Stimulated activated memory B cell treated with anti-CD40 and anti-IgM and Interleukin-4, amounts not matched to agents 10 μg/mL and 1 μg/mL and 100 μg/mL, for 72 hours (primary cell): Measurements from ENCODE around the gene NMU.
"Not testable (repeated sequence)": the region's sequence is repeated elsewhere in the genome, so short reads cannot be mapped to it uniquely, and the experiment has no call there.

ENCODE experiments used
- ATAC-seq: fragments of 150-1000 bp; cut with Tn5 transposase; 2 replicates; pipeline ENCODE4 v1.10.0; 2021
- H3K27ac Mint-ChIP-seq: one replicate; pipeline ENCODE4 v1.8.0; 2022; ENCODE audit warnings: mild to moderate bottlenecking, mixed read lengths
- H3K27me3 Mint-ChIP-seq: one replicate; pipeline ENCODE4 v1.8.0; 2022; ENCODE audit warnings: mixed read lengths
- H3K36me3 Mint-ChIP-seq: one replicate; pipeline ENCODE4 v1.8.0; 2022; ENCODE audit warnings: mixed read lengths
- H3K4me1 Mint-ChIP-seq: one replicate; pipeline ENCODE4 v1.8.0; 2022; ENCODE audit warnings: mixed read lengths
- H3K4me3 Mint-ChIP-seq: one replicate; pipeline ENCODE4 v1.8.0; 2022; ENCODE audit warnings: mild to moderate bottlenecking, moderate library complexity, mixed read lengths
- H3K9me3 Mint-ChIP-seq: one replicate; pipeline ENCODE4 v1.8.0; 2022; ENCODE audit warnings: mixed read lengths

The NMU gene

DNA sequence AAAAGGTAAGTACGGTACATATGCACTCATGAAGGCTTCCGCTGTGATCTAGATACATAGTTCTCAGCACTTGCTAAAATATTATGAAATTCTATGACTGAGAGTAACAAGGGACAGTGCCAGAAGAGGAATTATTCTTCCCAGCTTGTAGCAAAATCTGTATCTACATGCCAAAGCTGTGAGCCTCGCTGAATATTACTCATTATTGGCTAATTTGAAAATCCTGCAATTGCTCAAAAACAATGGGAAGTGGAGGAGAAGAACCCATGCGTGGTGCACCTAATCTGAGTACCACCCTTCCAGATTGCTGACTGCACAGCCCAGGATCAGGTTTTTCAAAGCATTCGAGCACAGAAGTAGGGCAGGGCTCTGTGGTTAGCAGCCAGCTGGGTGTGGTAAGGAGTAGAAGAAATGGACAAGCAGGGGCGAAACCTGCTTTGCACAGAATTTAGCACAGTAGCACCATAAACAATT is 26.7 kb downstream of the NMU start:
- peaks cover 7% of the 10 kb centered on the region for H3K27me3 Mint-ChIP-seq
- no peak for ATAC-seq
- no peaks in the 10 kb centered on the region for H3K9me3 Mint-ChIP-seq
- H3K4me3 Mint-ChIP-seq, result no peak overlapping the region
- H3K36me3 Mint-ChIP-seq, result no peaks in the 10 kb centered on the region
- H3K27ac Mint-ChIP-seq, result no peak overlapping the region
- H3K4me1 Mint-ChIP-seq, result no peaks in the 10 kb centered on the region

DNA sequence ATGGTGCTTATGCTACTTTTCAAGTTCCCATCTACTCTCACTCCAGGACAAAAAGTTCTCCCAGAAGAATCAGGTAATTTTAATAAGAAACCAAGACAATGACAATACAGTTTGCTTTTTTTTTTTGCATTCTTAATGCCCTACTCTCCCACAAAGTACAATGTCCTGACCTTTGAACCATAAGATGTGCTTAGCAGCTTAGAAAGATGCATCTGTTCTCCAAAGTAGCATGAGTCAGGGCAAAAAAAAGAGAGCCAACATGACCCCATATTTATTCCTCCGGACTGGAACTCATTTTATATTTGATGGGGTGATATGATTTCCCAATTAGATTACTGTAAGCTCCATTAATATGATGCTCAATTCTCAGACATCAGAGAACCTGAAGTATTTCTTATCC is 27.5 kb downstream of the NMU start:
- peaks cover 7% of the 10 kb centered on the region for H3K27me3 Mint-ChIP-seq
- H3K9me3 Mint-ChIP-seq, result no peaks in the 10 kb centered on the region
- ATAC-seq, result no peak
- no peaks in the 10 kb centered on the region for H3K36me3 Mint-ChIP-seq
- H3K4me1 Mint-ChIP-seq, result no peaks in the 10 kb centered on the region
- no peak overlapping the region for H3K27ac Mint-ChIP-seq
- H3K4me3 Mint-ChIP-seq, result no peak overlapping the region

DNA sequence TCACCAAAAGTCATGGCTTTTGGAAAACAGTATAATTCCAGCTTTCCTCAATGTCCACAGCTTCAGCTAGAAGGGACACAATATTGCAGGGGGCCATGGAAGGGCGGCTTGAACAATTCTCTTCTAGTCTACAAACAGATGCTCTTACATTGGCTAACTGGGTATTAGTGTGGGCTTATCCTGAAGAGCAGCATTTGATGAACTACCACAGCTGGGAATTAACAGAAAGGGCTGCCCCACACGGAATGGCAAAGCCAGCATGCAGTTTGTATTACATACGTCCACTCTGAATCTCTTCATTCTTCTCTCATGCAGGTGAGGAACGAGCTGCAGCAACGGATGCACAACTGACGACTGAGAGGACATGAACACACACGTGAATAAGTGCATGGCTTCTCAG is 31.1 kb downstream of the NMU start:
- peaks cover 7% of the 10 kb centered on the region for H3K27me3 Mint-ChIP-seq
- no peaks in the 10 kb centered on the region for H3K36me3 Mint-ChIP-seq
- no peaks in the 10 kb centered on the region for H3K4me1 Mint-ChIP-seq
- no peak overlapping the region for H3K27ac Mint-ChIP-seq
- H3K9me3 Mint-ChIP-seq, result no peaks in the 10 kb centered on the region
- ATAC-seq, result no peak
- no peak overlapping the region for H3K4me3 Mint-ChIP-seq

DNA sequence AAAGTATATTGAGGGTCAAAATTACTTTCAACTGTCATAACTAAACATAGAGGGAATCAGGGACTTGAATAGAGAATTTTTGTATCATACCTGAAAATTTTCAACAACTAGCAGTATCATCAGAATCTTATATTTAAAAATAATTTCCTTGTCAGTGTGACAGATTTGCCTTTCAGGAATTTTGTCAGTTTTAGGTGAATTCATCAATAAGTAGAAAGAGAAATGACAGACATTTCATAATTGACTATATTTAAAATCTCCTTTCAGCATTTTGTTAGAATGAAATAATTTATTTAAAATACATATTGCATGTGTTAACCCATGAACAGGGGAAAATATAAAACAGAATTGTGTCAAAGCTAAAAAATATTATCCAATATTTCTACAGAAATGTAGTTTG is 35.5 kb downstream of the NMU start:
- Mint-ChIP-seq H3K27me3 (peaks cover 19% of the 10 kb centered on the region), H3K36me3 (peaks cover 6% of the 10 kb centered on the region), H3K27ac (no peak overlapping the region), H3K9me3 (peaks cover 3% of the 10 kb centered on the region), H3K4me3 (no peak overlapping the region), H3K4me1 (no peaks in the 10 kb centered on the region)
- ATAC-seq, result no peak

DNA sequence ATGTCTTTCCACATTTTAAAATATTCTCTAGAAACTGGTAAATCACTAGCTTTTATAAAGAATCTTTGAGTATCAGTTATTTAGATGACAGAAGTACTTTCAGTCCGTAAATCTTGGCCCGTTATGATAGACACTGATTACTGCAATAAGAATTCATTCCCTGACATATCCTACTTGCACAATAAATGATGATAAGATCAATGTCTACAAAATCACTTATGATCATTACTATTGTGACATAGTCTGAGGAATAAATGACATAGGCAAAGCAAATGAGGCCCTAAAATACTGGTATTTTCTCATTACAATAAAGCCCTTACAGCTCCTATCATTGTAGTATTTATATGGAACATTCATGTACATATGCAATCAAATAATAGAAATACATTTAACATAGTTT is 37.5 kb downstream of the NMU start:
- Mint-ChIP-seq H3K27ac (no peak overlapping the region), H3K4me3 (no peak overlapping the region), H3K4me1 (no peaks in the 10 kb centered on the region), H3K9me3 (peaks cover 3% of the 10 kb centered on the region), H3K36me3 (peaks cover 6% of the 10 kb centered on the region), H3K27me3 (peaks cover 12% of the 10 kb centered on the region)
- no peak for ATAC-seq

DNA sequence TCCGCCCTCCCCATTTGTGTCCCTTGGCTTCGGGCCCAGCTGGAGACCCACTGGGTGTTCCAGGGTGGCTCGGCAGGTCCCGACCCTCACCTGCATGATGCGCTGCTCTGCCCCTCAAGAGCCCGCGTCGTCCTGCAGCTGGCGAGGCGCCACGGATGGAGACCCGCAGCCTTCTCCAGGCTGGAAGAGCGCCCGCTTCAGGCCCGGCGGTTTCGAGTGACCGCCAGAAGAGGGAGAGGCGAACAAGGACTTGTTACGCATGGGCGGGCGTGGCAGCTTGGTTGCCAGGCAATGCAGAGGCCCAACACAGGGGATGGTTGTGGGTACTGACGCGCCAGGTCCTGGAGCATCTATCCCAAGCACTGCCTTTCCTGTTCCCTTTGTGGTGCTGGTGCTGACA is 44.1 kb downstream of the NMU start, which contains the start of gene PDCL2:
TSS of gene PDCL2 (minus strand) at position 232 of the 400 bp plus-strand sequence. CDS start at position 96, 136 bp downstream.
- peaks cover 8% of the 10 kb centered on the region for H3K9me3 Mint-ChIP-seq
- no peak for ATAC-seq
- H3K4me3 Mint-ChIP-seq, result no peak within 1 kb of the TSS
- H3K27ac Mint-ChIP-seq, result no peak within 1 kb of the TSS
- no peaks in the 10 kb centered on the region for H3K4me1 Mint-ChIP-seq
- H3K27me3 Mint-ChIP-seq, result peaks cover 9% of the 10 kb centered on the region
- peaks cover 6% of the 10 kb centered on the region for H3K36me3 Mint-ChIP-seq

DNA sequence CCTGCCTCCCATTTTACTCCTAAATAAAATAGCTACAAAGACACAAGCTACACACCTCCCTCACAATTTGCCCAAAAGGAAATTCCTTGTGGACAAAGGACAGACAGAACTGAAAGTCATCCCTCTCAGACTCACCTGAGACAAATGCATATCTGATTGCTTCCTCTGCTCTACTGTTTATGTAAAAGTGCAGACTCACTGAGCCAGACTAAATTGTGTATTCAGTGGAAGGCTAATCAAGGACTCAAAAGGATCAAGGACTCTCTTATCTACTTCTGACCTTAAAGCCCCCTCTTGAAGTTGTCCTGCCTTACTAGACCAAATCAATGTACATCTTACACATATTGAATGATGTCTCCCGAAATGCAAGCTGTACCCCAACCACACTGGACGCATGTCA is 47.9 kb downstream of the NMU start:
- Mint-ChIP-seq H3K36me3 (peaks cover 6% of the 10 kb centered on the region), H3K27ac (no peak overlapping the region), H3K9me3 (peaks cover 11% of the 10 kb centered on the region), H3K4me1 (no peaks in the 10 kb centered on the region), H3K27me3 (peaks cover 9% of the 10 kb centered on the region), H3K4me3 (no peak overlapping the region)
- no peak for ATAC-seq

DNA sequence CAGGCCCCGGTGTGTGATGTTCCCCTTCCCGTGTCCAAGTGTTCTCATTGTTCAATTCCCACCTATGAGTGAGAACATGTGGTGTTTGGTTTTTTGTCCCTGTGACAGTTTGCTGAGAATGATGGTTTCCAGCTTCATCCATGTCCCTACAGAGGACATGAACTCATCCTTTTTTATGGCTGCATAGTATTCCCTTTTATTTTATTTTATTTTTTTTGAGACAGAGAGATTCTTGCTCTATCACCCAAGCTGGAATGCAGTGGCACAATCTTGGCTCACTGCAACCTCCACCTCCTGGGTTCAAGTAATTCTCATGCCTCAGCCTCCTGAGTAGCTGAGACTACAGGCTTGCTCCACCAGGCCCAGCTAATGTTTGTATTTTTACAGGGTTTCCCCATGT is 53.3 kb downstream of the NMU start:
- H3K4me3 Mint-ChIP-seq, H3K27ac Mint-ChIP-seq, ATAC-seq, H3K9me3 Mint-ChIP-seq, H3K36me3 Mint-ChIP-seq, H3K27me3 Mint-ChIP-seq, H3K4me1 Mint-ChIP-seq: not testable (repeated sequence)

DNA sequence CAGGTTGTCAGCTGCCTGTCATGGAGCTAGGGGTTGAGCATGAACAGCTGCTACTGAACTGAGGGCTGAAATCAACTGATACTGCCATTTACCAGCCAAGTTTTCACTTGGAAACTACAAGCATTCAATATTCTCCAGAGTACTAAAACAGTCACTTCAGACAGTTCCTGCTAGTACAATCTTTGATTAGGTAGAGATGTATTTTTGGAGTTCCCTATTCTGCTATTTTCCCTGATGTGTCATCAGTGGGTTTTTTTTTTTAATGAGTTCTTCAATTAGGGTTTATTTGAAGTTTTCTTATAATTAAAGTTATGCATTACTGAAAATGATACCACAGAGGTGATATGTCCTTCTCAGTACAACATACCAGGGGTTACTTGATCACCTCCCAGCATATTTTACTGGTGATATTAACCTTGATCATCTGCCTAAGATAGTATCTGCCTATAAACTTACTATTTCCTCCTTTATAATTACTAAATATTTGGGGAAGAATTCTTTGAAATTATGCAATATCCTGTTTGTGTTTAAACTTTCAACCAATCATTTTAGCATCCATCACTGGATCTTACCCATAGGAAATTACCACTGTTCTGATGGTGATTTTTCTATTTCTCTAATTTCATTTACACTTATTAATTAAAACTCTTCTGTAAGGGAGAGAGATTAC is 57.6 kb downstream of the NMU start:
- no peak overlapping the region for H3K4me3 Mint-ChIP-seq
- peaks cover 8% of the 10 kb centered on the region for H3K36me3 Mint-ChIP-seq
- peaks cover 17% of the 10 kb centered on the region for H3K9me3 Mint-ChIP-seq
- H3K4me1 Mint-ChIP-seq, result no peaks in the 10 kb centered on the region
- ATAC-seq, result no peak
- H3K27me3 Mint-ChIP-seq, result no peaks in the 10 kb centered on the region
- H3K27ac Mint-ChIP-seq, result no peak overlapping the region

DNA sequence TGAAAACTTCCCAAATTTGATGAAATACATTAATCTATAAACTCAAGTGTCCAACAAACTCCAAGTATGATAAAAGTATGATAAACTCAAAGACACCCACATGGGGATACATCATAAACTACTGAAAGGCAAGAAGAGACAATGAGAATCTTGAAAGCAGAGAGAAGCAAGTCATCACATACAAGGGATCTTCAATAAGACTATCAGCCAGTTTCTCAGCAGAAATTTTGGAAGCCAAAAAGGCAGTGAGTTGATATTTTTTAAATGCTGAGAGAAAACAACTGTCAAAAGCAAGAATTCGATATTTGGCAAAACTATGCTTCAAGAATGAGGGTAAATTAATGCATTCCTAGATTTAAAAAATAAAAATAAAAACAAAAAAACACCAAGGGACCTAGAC is 60.6 kb downstream of the NMU start:
- Mint-ChIP-seq H3K4me1 (no peaks in the 10 kb centered on the region), H3K9me3 (peaks cover 14% of the 10 kb centered on the region), H3K27ac (no peak overlapping the region), H3K36me3 (peaks cover 8% of the 10 kb centered on the region), H3K4me3 (no peak overlapping the region), H3K27me3 (no peaks in the 10 kb centered on the region)
- no peak for ATAC-seq

DNA sequence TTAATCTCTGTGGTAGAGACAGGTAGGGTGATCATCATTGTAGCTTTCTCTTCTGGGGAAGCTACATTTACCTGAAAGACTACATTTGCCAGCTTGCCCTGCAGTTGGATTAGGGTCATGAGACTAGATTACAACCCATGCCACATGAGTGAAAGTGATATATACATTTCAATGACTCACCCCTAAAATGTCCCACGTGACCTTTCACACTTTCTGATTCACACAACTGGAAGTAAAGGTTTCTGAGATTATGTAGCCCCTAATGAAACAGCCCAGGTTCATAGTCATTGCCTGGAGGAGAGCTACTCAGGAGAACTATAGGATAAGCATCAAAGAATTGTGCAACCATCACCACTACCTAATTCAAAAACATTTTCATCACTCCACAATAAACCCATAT is 61.8 kb downstream of the NMU start:
- Mint-ChIP-seq H3K36me3 (peaks cover 8% of the 10 kb centered on the region), H3K27ac (no peak overlapping the region), H3K4me1 (no peaks in the 10 kb centered on the region), H3K4me3 (no peak overlapping the region), H3K27me3 (no peaks in the 10 kb centered on the region), H3K9me3 (peaks cover 14% of the 10 kb centered on the region)
- no peak for ATAC-seq

DNA sequence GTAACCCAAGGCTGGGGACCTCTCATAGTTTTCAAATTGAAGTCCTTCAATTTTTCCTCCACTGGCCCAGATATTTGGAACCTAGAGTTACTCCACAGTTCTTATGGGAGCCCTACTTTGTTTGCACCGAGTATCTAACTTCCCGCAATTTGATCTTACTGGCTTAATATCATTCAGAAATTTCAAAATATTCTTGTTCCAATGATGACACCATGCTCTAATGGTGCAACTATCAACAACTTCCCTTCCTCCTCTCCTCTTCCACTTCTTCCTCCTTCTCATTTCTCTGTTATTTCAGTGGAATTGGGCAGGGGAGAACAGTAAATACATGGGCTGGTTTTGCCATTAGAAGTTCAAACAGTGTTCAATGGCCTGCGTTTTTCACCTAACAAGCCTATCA is 64.3 kb downstream of the NMU start:
- H3K9me3 Mint-ChIP-seq, result peaks cover 10% of the 10 kb centered on the region
- ATAC-seq, result no peak

DNA sequence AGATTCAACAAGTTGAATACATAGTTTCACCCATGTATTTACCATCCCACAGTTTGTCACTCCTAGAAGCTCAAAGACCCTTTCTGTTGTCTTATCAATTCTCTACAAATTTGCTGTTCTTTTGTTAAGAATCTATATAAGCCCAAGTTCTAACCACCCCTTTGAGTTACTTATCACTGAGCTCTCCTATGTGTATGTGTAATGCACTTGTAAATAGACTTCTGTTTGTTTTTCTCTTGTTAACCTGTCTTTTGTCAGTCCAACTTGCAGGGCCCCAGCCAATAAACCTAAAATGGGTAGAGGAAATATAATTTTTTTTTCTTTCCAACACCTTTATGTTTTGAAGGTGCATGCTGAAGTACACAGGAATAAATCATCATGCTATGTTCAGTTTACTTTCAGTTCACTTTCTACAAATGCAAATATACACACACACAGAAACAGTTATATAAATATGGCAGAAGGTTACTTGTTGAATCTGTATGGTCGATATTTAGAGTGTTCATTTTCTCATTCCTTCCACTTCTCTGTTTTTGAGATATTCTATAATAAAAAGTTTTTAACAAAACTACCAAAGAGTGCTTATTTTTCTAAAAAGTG is 67.1 kb downstream of the NMU start:
- no peak for ATAC-seq
- Mint-ChIP-seq H3K9me3 (no peaks in the 10 kb centered on the region), H3K27me3 (no peaks in the 10 kb centered on the region), H3K4me3 (no peak overlapping the region), H3K27ac (no peak overlapping the region), H3K36me3 (no peaks in the 10 kb centered on the region), H3K4me1 (no peaks in the 10 kb centered on the region)

More for the DNA sequence above, 64.3 kb downstream of the NMU start:
- Mint-ChIP-seq H3K27me3 (no peaks in the 10 kb centered on the region), H3K36me3 (peaks cover 8% of the 10 kb centered on the region), H3K4me1 (no peaks in the 10 kb centered on the region), H3K27ac (no peak overlapping the region), H3K4me3 (no peak overlapping the region)

DNA sequence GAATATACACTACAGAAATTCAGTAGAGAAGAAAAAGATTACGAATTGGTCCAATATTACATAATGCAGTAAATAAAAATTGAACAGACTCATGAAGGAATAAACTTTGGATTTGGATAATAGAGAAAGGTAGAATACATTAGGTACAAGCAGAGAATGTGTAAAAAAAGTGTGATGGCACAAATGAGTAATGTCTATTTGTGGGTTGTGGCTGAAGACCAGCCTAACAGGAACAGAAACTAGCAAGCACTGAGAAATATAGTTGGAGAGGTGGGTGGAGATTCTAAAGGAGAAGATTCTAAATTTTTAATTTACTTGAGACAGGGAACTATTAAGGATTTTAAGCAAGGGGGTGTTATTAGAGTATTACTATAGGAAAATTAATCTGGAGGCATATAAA is 74.2 kb downstream of the NMU start:
- Mint-ChIP-seq H3K4me3 (peak overlapping the region; percentile 0), H3K36me3 (no peaks in the 10 kb centered on the region), H3K27ac (peak overlapping the region; percentile 11), H3K27me3 (no peaks in the 10 kb centered on the region), H3K4me1 (peaks cover 19% of the 10 kb centered on the region), H3K9me3 (peaks cover 3% of the 10 kb centered on the region)
- peak; percentile 89 for ATAC-seq

DNA sequence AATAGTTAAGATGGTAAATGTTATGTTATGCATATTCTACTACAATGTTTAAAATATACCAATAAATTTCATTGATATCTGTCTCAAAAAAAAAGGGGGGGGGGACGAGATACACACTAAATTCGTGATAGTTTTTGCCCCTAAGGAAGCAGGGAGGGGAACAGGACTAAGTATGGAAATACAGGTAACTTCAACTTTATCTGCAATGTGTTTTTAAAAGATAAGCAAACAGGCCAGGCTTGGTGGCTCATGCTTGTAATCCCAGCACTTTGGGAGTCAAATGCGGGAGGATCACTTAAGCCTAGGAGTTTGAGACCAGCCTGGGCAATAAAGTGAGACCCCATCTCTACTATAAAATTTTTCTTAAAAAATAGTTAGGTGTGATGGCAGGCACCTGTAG is 76.0 kb downstream of the NMU start:
- no peak overlapping the region for H3K4me3 Mint-ChIP-seq
- no peak for ATAC-seq
- H3K9me3 Mint-ChIP-seq, result peaks cover 3% of the 10 kb centered on the region
- H3K27me3 Mint-ChIP-seq, result no peaks in the 10 kb centered on the region
- no peaks in the 10 kb centered on the region for H3K36me3 Mint-ChIP-seq
- no peak overlapping the region for H3K27ac Mint-ChIP-seq
- H3K4me1 Mint-ChIP-seq, result peaks cover 19% of the 10 kb centered on the region

DNA sequence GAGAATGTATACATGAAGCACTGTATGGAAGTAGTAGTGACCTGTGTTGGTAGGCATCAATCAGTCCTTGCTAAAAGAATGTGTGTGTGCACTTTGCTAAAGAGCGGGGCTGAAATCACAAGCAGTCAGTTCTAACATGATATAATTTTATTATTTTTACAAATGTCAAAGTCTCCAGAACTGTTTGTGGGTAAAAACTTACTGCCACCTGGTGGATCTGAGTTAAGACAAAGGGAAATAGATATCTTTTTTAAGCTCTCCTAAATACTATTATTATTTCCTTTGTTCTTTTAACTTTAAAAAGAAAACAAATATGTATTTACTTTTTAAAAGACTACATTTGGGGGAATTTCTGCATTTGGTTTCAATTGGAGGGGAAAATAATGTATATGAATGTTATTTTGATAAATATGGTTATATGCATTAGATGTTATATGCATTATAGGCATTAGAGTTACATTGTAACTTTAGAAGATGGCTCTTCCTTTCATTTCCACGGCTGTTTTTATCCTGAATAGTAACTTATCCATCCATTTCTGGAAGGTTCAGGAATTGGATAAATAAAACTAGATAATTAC is 81.6 kb downstream of the NMU start:
- no peak overlapping the region for H3K4me3 Mint-ChIP-seq
- ATAC-seq, result no peak
- H3K27me3 Mint-ChIP-seq, result no peaks in the 10 kb centered on the region
- H3K36me3 Mint-ChIP-seq, result no peaks in the 10 kb centered on the region
- no peaks in the 10 kb centered on the region for H3K4me1 Mint-ChIP-seq
- H3K27ac Mint-ChIP-seq, result no peak overlapping the region
- H3K9me3 Mint-ChIP-seq, result peaks cover 3% of the 10 kb centered on the region
